Liver (tissue), 9 donors: ENCODE data around the gene SCAF8. TPM values are rescaled to one million over a fixed set of nuclear protein-coding genes. Genes with fewer than 3 reads are reported as not detected.

Experiments
- DNase-seq: peaks from one replicate; pipeline ENCODE4 v3.0.0-alpha.2; 2017; ENCODE audit warnings: low spot score
- H3K27ac ChIP-seq, 2 donors: one replicate each; pipeline ENCODE4 v1.7.0; 2013; ENCODE audit warnings: inconsistent platforms in 2 of 2, low read length in 2 of 2, control low read depth in 1 of 2, low read depth in 1 of 2, mild to moderate bottlenecking in 1 of 2
- H3K27me3 ChIP-seq, 4 donors: one replicate each; pipeline versions ENCODE4 v1.6.1 to v1.7.0; 2013; ENCODE audit warnings: low read length in 3 of 4, inconsistent platforms in 1 of 4, mild to moderate bottlenecking in 1 of 4, moderate library complexity in 1 of 4; ENCODE audit not compliant: control insufficient read depth in 4 of 4, insufficient read depth in 4 of 4
- H3K36me3 ChIP-seq, 4 donors: one replicate each; pipeline versions ENCODE4 v1.6.1 to v1.7.0; 2013; ENCODE audit warnings: low read length in 3 of 4, mild to moderate bottlenecking in 3 of 4, low read depth in 1 of 4, moderate library complexity in 1 of 4; ENCODE audit not compliant: control insufficient read depth in 4 of 4, insufficient read depth in 3 of 4
- H3K4me1 ChIP-seq, 4 donors: one replicate each; pipeline versions ENCODE4 v1.6.1 to v1.7.0; 2013; ENCODE audit warnings: low read length in 3 of 4, mild to moderate bottlenecking in 3 of 4, moderate library complexity in 1 of 4; ENCODE audit not compliant: control insufficient read depth in 4 of 4, insufficient read depth in 4 of 4
- H3K4me3 ChIP-seq, 3 donors: one replicate each; pipeline versions ENCODE4 v1.6.1 to v1.7.0; 2013; ENCODE audit warnings: low read length in 3 of 3, control low read depth in 1 of 3, low read depth in 1 of 3, mild to moderate bottlenecking in 1 of 3
- H3K9ac ChIP-seq, 2 donors: one replicate each; pipeline ENCODE4 v1.7.0; 2013; ENCODE audit warnings: low read length in 2 of 2, mild to moderate bottlenecking in 2 of 2, moderate library complexity in 2 of 2, control low read depth in 1 of 2, low read depth in 1 of 2
- H3K9me3 ChIP-seq, 4 donors: one replicate each; pipeline versions ENCODE4 v1.6.1 to v1.7.0; 2013; ENCODE audit warnings: low read length in 3 of 4; ENCODE audit not compliant: control insufficient read depth in 4 of 4
- FOXA1 ChIP-seq: IDR thresholded peaks from 2 replicates; pipeline ENCODE4 v1.6.1; 2016; ENCODE audit warnings: antibody characterized with exemption
- FOXA2 ChIP-seq: IDR thresholded peaks from 2 replicates; pipeline ENCODE4 v1.6.1; 2016; ENCODE audit warnings: antibody characterized with exemption
- GABPA ChIP-seq, 2 donors: IDR thresholded peaks in 1 of 2; conservative IDR thresholded peaks in 1 of 2; 2 replicates each; pipeline ENCODE4 v1.6.1; 2016; ENCODE audit warnings: antibody characterized with exemption in 2 of 2, mild to moderate bottlenecking in 1 of 2, moderate library complexity in 1 of 2
- HNF4A ChIP-seq, 2 donors: conservative IDR thresholded peaks; 2 replicates each; pipeline ENCODE4 v1.6.1; 2016; ENCODE audit warnings: antibody characterized with exemption in 2 of 2, mild to moderate bottlenecking in 2 of 2
- HNF4G ChIP-seq: IDR thresholded peaks from 2 replicates; pipeline ENCODE4 v1.6.1; 2016; ENCODE audit warnings: antibody characterized with exemption
- NR2F2 ChIP-seq: IDR thresholded peaks from 2 replicates; pipeline ENCODE4 v1.6.1; 2016; ENCODE audit warnings: antibody characterized with exemption
- RAD21 ChIP-seq, 2 donors: IDR thresholded peaks; 2 replicates each; pipeline ENCODE4 v1.6.1; 2016; ENCODE audit warnings: antibody characterized with exemption in 2 of 2, mild to moderate bottlenecking in 2 of 2
- RXRA ChIP-seq, 2 donors: IDR thresholded peaks; 2 replicates each; pipeline ENCODE4 v1.6.1; 2017 to 2018; ENCODE audit warnings: antibody characterized with exemption in 2 of 2, mild to moderate bottlenecking in 1 of 2
- TAF1 ChIP-seq: conservative IDR thresholded peaks from 2 replicates; pipeline ENCODE4 v1.6.1; 2016; ENCODE audit warnings: antibody characterized with exemption, mild to moderate bottlenecking
- WGBS: extraction: QIAGEN DNeasy Blood & Tissue Kit; methylation state at CpG from one replicate; pipeline ENCODE4 v1.1.7; 2013; 5-methylcytosine and 5-hydroxymethylcytosine counted together
- polyA plus RNA-seq, 2 donors: library from polyadenylated mRNA; stranded (reverse) in 1 of 2; unstranded in 1 of 2; fragments of 200-250 nt in 1 of 2; fragments of >200 nt in 1 of 2; fragmentation: Nextera tagmentation in 1 of 2; extraction: Ambion mirVana in 1 of 2; gene quantifications; one replicate each; pipeline versions ENCODE4 v1.2.1 to v1.2.3, GENCODE V29; 2013 to 2015
- total RNA-seq, 2 donors: library from RNA; depleted of rRNA; stranded (reverse); fragments of >200 nt; gene quantifications; one replicate each; pipeline ENCODE4 v1.2.3, GENCODE V29; 2014
- TF ChIP-seq, protein P1 (sequence below): IDR thresholded peaks from 2 replicates; pipeline ENCODE4 v1.6.1; 2016; ENCODE audit warnings: antibody characterized with exemption
- TF ChIP-seq, protein P2 (sequence below): fragments of 150-350 bp; IDR thresholded peaks from 2 replicates; pipeline ENCODE4 v1.5.1; 2017; ENCODE audit warnings: improper control_type of control experiment, low read depth, low read length; ENCODE audit not compliant: missing input control
- donor health status: healthy.
- donor health status: healthy.
- donor health status: healthy.
- donor health status: healthy.
- donor health status: healthy.

SCAF8 gene
- total and polyA plus RNA-seq, 4 donors = 5.9 to 22.3 (median 12.5) TPM

DNA sequence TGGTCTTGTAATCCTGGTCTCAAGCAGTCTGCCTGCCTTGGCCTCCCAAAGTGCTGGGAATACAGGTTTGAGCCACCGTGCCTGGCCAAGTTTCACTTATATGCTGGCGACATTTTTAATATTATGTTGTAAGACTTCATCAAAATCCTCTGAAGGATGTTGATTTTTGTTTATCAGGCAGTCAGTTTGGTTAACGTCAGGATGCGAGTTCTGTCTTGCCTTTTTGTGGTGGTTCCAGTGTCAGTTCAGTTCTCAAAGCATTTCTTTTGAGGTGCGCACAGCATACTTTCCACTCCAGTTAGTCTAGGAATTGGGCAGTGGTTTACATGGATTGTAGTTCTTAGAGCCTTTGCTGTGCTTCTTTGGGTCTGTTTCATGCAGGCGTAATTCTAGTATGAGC is 24.9 kb downstream of the SCAF8 start:
- H3K4me1 ChIP-seq = peaks cover 0 to 2% (median 2%) of the 10 kb centered on the region in 4 donors

DNA sequence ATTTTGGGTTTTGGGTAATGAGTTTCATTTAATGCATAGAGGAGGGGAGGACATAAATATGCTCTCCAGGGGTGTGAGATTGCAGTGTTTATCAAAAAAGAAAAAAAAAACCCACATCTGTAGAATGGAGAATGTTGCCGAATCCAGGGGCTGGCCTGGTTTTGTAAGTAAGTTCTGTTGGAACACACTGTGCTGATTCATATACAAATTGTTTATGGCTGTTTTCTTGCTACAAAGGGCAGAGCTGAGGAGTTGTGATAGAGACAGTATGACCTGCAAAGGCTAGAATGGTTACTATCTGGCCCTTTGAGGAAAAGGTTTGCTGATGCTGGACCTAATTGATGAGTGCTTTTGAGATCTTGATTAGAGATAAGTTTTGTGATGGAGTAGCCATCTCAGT is 30.4 kb downstream of the SCAF8 start:
- 86% methylated on average over 1 of the region's 1 CpG for WGBS
- no peak overlapping the region for H3K9ac ChIP-seq
- no peaks in the 10 kb centered on the region for H3K27me3 ChIP-seq
- no peak for DNase-seq
- H3K4me1 ChIP-seq = peaks cover 0 to 7% (median 2%) of the 10 kb centered on the region in 4 donors
- no peak overlapping the region for H3K27ac ChIP-seq
- no peaks in the 10 kb centered on the region for H3K9me3 ChIP-seq
- TF ChIP-seq RXRA (IDR thresholded peaks at IDR 0.05) (no peak), FOXA2 (no peak), GABPA (IDR thresholded peaks at IDR 0.05 in 1 of 2, conservative IDR thresholded peaks at IDR 0.05 in 1 of 2) (no peak), TAF1 (no peak), NR2F2 (no peak)
- H3K4me3 ChIP-seq = no peak overlapping the region
- H3K36me3 ChIP-seq = no peaks in the 10 kb centered on the region

More for the DNA sequence above, 24.9 kb downstream of the SCAF8 start:
- no peak overlapping the region for H3K4me3 ChIP-seq
- no peaks in the 10 kb centered on the region for H3K27me3 ChIP-seq
- DNase-seq = no peak
- H3K27ac ChIP-seq = no peak overlapping the region
- H3K9ac ChIP-seq = no peak overlapping the region
- WGBS = 88% methylated on average over 6 of the region's 6 CpGs
- no peaks in the 10 kb centered on the region for H3K9me3 ChIP-seq
- TF ChIP-seq RAD21 (IDR thresholded peaks at IDR 0.05) = no peak
- no peak for TF ChIP-seq HNF4A (conservative IDR thresholded peaks at IDR 0.05)
- TF ChIP-seq FOXA2 = no peak
- TF ChIP-seq, protein P1, sequence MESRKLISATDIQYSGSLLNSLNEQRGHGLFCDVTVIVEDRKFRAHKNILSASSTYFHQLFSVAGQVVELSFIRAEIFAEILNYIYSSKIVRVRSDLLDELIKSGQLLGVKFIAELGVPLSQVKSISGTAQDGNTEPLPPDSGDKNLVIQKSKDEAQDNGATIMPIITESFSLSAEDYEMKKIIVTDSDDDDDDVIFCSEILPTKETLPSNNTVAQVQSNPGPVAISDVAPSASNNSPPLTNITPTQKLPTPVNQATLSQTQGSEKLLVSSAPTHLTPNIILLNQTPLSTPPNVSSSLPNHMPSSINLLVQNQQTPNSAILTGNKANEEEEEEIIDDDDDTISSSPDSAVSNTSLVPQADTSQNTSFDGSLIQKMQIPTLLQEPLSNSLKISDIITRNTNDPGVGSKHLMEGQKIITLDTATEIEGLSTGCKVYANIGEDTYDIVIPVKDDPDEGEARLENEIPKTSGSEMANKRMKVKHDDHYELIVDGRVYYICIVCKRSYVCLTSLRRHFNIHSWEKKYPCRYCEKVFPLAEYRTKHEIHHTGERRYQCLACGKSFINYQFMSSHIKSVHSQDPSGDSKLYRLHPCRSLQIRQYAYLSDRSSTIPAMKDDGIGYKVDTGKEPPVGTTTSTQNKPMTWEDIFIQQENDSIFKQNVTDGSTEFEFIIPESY = no peak
- TF ChIP-seq, protein P2, sequence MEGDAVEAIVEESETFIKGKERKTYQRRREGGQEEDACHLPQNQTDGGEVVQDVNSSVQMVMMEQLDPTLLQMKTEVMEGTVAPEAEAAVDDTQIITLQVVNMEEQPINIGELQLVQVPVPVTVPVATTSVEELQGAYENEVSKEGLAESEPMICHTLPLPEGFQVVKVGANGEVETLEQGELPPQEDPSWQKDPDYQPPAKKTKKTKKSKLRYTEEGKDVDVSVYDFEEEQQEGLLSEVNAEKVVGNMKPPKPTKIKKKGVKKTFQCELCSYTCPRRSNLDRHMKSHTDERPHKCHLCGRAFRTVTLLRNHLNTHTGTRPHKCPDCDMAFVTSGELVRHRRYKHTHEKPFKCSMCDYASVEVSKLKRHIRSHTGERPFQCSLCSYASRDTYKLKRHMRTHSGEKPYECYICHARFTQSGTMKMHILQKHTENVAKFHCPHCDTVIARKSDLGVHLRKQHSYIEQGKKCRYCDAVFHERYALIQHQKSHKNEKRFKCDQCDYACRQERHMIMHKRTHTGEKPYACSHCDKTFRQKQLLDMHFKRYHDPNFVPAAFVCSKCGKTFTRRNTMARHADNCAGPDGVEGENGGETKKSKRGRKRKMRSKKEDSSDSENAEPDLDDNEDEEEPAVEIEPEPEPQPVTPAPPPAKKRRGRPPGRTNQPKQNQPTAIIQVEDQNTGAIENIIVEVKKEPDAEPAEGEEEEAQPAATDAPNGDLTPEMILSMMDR = no peak
- no peak for TF ChIP-seq RXRA (IDR thresholded peaks at IDR 0.05)
- TF ChIP-seq TAF1 = no peak
- no peak for TF ChIP-seq HNF4G
- no peaks in the 10 kb centered on the region for H3K36me3 ChIP-seq

DNA sequence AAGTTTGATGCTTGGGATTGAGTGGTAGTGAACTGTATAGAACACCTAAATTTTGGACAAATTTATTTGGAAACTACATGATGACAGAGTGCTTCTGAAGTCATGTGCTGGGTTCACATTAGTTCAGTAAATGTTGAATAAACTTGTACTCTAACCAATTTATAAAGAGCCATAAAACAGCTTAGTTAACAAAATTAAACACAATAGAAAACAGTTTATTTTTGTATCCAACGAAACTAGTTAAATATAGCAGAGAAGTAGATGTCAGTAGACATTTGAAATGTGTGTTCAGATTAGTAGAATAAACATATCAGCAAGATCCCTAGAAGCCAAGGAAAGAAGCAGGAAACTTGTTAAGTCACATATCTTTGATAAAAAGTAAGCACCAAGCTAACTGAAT is 32.1 kb downstream of the SCAF8 start:
- no peak for TF ChIP-seq FOXA1
- no peak for TF ChIP-seq HNF4A (conservative IDR thresholded peaks at IDR 0.05)
- H3K9ac ChIP-seq = no peak overlapping the region

More for the DNA sequence above, 32.1 kb downstream of the SCAF8 start:
- H3K4me1 ChIP-seq = peaks cover 0 to 7% (median 2%) of the 10 kb centered on the region in 4 donors
- 27% methylated on average over 1 of the region's 1 CpG for WGBS
- no peak overlapping the region for H3K4me3 ChIP-seq
- H3K9me3 ChIP-seq = no peaks in the 10 kb centered on the region
- no peaks in the 10 kb centered on the region for H3K36me3 ChIP-seq
- no peaks in the 10 kb centered on the region for H3K27me3 ChIP-seq
- H3K27ac ChIP-seq = no peak overlapping the region
- no peak for DNase-seq
